Testis (tissue), 3 donors: Measurements from ENCODE around the gene RSBN1. TPM values are rescaled to one million over a fixed set of nuclear protein-coding genes. Genes with fewer than 3 reads are reported as not detected.

Source experiments
- DNase-seq: peaks from one replicate; pipeline ENCODE4 v3.0.0-alpha.2; 2019
- H3K27ac ChIP-seq, 2 donors: fragments of 200-600 bp; sonication (generic); one replicate each; pipeline ENCODE4 v1.5.1; 2019
- H3K27me3 ChIP-seq: fragments of 200-600 bp; sonication (generic); one replicate; pipeline ENCODE4 v1.5.1; 2019
- H3K36me3 ChIP-seq: fragments of 200-600 bp; sonication (generic); one replicate; pipeline ENCODE4 v1.5.1; 2017; ENCODE audit warnings: low read depth; ENCODE audit errors: missing control alignments
- H3K4me1 ChIP-seq: fragments of 200-600 bp; sonication (generic); one replicate; pipeline ENCODE4 v1.5.1; 2019
- H3K4me3 ChIP-seq, 2 donors: fragments of 200-600 bp; sonication (generic); one replicate each; pipeline ENCODE4 v1.5.1; 2017 to 2019
- H3K9me3 ChIP-seq: fragments of 200-600 bp; sonication (generic); one replicate; pipeline ENCODE4 v1.5.1; 2017
- POLR2A ChIP-seq: fragments of 450-650 bp; IDR thresholded peaks from one replicate; pipeline ENCODE4 v1.6.1; 2017; ENCODE audit warnings: antibody characterized with exemption, mild to moderate bottlenecking, moderate library complexity
- WGBS, 2 donors: methylation state at CpG; one replicate each; pipeline ENCODE4 v1.1.5; 2018; 5-methylcytosine and 5-hydroxymethylcytosine counted together
- intact Hi-C: fragments of 100-400 bp; cut with DNase I; formaldehyde crosslinking; loops from one replicate; pipeline ENCODE4 v1.15.1; 2023; ENCODE audit warnings: low total_unique reads
- polyA plus RNA-seq: library from polyadenylated mRNA; stranded (reverse); fragments of 350-450 nt; fragmentation: Illumina TruSeq; extraction: RNeasy Lipid Tissue Mini Kit (QIAGEN cat#74804); gene quantifications from one replicate; pipeline ENCODE4 v1.2.3, GENCODE V29; 2014; ENCODE audit warnings: low read depth, low replicate concordance; ENCODE audit not compliant: insufficient read depth
- total RNA-seq, 2 donors: library from RNA; depleted of rRNA; stranded (reverse); fragments of >200 nt; gene quantifications; one replicate each; pipeline ENCODE4 v1.2.3, GENCODE V29; 2016
- TF ChIP-seq, protein P1 (sequence below), 3 experiments: fragments of 450-650 bp in 2 of 3; fragments of 200-600 bp in 1 of 3; sonication (generic) in 1 of 3; IDR thresholded peaks; one replicate each; pipeline ENCODE4 v1.5.1; 2016 to 2019; ENCODE audit warnings: antibody characterized with exemption in 3 of 3, mild to moderate bottlenecking in 2 of 3, moderate library complexity in 1 of 3

Gene RSBN1
- total and polyA plus RNA-seq, 3 donors from 2014 or later = 27.5 to 32.5 (median 28.5) TPM

DNA sequence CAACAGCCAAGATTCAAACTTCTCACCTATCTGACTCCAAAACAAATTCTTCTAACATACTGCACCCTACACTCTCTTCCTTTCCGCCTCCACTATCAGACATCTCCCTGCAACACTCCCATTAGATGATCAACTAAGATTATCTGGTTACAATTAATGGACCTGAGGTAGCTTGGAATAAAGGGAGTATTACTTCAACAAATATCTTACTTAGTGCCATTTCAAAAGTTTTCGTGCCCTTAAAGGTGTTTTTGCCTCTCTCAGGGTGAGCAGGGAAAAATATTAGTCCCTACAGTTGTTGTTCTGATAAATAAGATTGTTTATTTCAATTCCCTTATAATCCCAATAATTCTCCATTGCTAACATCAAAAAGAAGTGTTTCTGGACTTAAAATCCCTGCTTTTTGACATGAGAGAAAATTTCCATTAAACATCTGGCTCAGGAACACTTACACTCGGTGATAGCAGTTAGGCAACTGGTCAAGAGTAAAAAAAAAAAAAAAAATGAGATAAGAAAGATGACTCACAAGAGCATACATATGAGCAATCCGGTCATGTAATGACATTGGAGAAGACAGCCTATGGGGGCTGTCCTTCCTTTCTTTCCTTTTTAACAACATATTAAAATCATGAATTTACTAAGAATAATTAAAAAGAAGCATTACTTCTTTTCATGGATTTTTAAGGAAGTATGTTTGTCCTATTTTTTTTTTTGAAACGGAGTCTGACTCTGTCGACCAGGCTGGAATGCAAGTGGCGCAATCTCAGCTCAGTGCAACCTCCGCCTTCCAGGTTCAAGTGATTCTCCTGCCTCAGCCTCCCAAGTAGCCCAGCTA lies 7.6 kb downstream of the RSBN1 start:
- Histone ChIP-seq H3K36me3 (no peaks in the 10 kb centered on the region), H3K4me3 (no peak overlapping the region), H3K27me3 (no peaks in the 10 kb centered on the region), H3K27ac (no peak overlapping the region), H3K4me1 (no peaks in the 10 kb centered on the region), H3K9me3 (no peaks in the 10 kb centered on the region)
- TF ChIP-seq, protein P1, sequence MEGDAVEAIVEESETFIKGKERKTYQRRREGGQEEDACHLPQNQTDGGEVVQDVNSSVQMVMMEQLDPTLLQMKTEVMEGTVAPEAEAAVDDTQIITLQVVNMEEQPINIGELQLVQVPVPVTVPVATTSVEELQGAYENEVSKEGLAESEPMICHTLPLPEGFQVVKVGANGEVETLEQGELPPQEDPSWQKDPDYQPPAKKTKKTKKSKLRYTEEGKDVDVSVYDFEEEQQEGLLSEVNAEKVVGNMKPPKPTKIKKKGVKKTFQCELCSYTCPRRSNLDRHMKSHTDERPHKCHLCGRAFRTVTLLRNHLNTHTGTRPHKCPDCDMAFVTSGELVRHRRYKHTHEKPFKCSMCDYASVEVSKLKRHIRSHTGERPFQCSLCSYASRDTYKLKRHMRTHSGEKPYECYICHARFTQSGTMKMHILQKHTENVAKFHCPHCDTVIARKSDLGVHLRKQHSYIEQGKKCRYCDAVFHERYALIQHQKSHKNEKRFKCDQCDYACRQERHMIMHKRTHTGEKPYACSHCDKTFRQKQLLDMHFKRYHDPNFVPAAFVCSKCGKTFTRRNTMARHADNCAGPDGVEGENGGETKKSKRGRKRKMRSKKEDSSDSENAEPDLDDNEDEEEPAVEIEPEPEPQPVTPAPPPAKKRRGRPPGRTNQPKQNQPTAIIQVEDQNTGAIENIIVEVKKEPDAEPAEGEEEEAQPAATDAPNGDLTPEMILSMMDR (IDR thresholded peaks at IDR 0.05) = no peak
- no peak for TF ChIP-seq POLR2A
- intact Hi-C loops = no loop called here
- DNase-seq = no peak
- WGBS, 2 donors = 65 to 74% methylated on average over 8 of the region's 8 CpGs

DNA sequence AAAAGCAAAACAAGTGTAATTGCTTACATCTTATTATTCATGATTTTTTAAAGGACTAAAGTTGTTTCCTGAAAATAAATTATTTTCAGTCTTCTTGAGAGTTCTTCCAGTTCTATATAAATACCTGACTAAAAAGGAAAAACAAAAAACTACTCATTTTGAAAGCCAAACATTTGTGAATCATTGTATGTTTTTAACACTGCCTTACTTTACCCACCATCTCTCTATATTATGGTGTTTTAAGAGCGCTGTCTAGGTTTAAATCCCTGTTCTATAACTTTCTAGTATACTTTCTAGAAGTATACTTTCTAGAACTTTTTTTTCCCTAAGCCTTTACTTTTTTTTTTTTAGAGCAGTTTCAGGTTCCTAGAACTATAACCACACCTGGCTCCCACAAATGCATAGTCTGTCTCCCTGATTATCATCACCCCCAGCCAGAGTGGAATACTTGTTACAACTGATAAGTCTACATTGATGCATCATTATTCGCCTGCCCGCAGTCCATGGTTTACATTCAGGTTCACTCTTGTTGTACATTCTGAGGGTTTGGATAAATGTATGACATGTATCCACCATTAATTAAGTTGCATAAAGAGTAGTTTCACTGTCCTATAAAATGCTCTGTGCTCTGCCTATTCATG lies 9.8 kb downstream of the RSBN1 start:
- Histone ChIP-seq H3K36me3 (no peaks in the 10 kb centered on the region), H3K4me1 (no peaks in the 10 kb centered on the region), H3K27ac (no peak overlapping the region), H3K9me3 (no peaks in the 10 kb centered on the region), H3K4me3 (no peak overlapping the region), H3K27me3 (no peaks in the 10 kb centered on the region)
- WGBS, 2 donors = 91 to 96% methylated on average over 3 of the region's 3 CpGs
- DNase-seq = no peak
- TF ChIP-seq, protein P1 (IDR thresholded peaks at IDR 0.05) = no peak
- TF ChIP-seq POLR2A = no peak
- intact Hi-C loops = no loop called here

DNA sequence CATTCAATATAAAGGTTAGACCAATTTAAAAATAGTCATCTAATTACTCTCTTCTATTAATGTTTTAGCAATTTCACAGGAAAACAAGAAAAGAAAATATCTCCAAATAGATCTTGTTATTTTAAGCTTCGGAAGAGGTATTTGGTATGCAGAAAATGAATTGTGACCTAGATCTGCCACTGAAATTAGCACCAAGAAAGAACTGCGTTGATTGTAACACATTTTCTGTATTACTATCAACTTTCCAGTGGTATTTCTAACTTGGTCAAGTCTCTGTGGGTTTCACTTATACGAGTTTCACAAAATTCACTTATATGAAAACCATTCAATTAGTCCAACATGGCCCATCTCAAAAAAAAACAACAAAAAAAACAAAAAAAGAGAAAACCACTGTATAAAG lies 11.8 kb downstream of the RSBN1 start:
- Histone ChIP-seq H3K27me3 (no peaks in the 10 kb centered on the region), H3K4me3 (no peak overlapping the region), H3K27ac (no peak overlapping the region), H3K36me3 (no peaks in the 10 kb centered on the region), H3K9me3 (no peaks in the 10 kb centered on the region), H3K4me1 (no peaks in the 10 kb centered on the region)
- intact Hi-C loops = no loop called here
- no peak for DNase-seq
- TF ChIP-seq, protein P1 (IDR thresholded peaks at IDR 0.05) = no peak
- no peak for TF ChIP-seq POLR2A
- WGBS, 2 donors = 57 to 67% methylated on average over 3 of the region's 3 CpGs

DNA sequence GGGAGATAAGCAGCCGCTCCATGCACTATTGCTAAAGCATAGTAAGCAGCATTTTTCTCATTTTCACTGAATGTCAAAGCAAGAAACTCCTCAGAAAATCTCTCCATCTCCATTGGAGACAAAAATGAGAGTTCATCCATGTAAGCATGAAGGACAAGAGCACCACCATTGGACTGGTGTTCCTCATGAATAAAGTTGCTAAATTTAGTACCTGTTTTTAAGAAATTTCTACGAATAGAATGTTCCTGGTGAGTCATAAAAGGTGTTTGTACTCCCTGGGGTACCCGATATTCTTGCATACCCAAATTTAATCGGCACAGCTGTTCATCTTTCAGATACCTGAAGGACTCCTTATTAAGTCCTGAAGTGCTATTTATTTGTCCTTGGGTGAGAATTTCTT lies 14.8 kb downstream of the RSBN1 start:
- Histone ChIP-seq H3K4me3 (no peak overlapping the region), H3K27me3 (no peaks in the 10 kb centered on the region), H3K9me3 (no peaks in the 10 kb centered on the region), H3K36me3 (no peaks in the 10 kb centered on the region), H3K4me1 (no peaks in the 10 kb centered on the region), H3K27ac (no peak overlapping the region)
- TF ChIP-seq POLR2A = no peak
- TF ChIP-seq, protein P1 (IDR thresholded peaks at IDR 0.05) = no peak
- WGBS, 2 donors = 80 to 87% methylated on average over 4 of the region's 4 CpGs
- no peak for DNase-seq
- intact Hi-C loops = no loop called here
